ENCODE measurements around the gene CAPZA2.
A peak's percentile ranks its signal among the peaks of the same experiment; 100 is the strongest.
"Not testable (repeated sequence)": the region's sequence is repeated elsewhere in the genome, so short reads cannot be mapped to it uniquely, and the experiment has no call there.

The CAPZA2 gene

DNA sequence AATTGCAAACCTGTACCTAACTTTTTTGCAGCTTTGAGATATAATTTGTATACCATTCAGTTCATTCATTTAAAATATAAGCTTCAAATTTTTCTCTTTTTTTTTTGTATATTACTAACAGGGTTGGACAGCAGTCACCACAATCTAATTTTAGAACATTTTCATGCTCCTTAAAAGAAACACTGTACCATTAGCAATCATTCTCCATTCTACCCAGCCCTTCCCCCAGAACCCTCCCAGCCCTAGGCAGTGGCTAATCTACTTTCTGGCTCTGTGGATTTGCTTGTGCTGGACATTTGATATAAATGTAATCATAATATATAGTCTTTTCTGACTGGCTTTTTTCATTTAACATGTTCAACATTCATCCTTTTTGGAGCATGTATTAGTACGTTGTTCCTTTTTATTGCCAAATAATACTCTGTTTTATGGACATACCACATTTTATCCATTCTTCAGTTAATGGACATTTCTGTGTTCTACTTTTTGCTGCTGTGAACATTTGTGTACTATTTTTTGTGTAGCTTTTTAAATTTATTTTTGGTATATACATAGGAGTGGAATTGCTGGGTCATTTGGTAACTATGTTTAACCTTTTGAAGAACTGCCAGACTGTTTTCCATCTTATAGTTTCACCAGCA, 50.0 kb downstream of the CAPZA2 start:
- Histone ChIP-seq H3K4me3 (ENCODE audit: low read length in 2 of 2) (no peak overlapping the region), H3K9ac (ENCODE audit: low read length in 2 of 2) (no peak overlapping the region), H3K27me3 (ENCODE audit: control insufficient read depth in 1 of 2, insufficient read depth in 2 of 2, low read length in 2 of 2) (no peaks in the 10 kb centered on the region), H3K4me1 (ENCODE audit: control insufficient read depth, insufficient read depth, low read length) (no peaks in the 10 kb centered on the region), H3K9me3 (ENCODE audit: control insufficient read depth in 2 of 2, low read length in 2 of 2) (no peaks in the 10 kb centered on the region), H3K27ac (ENCODE audit: low read length) (no peak overlapping the region), H3K36me3 (ENCODE audit: control insufficient read depth in 2 of 2, insufficient read depth in 2 of 2, low read length in 2 of 2) (peaks cover 28 to 31% of the 10 kb centered on the region in 2 donors)

DNA sequence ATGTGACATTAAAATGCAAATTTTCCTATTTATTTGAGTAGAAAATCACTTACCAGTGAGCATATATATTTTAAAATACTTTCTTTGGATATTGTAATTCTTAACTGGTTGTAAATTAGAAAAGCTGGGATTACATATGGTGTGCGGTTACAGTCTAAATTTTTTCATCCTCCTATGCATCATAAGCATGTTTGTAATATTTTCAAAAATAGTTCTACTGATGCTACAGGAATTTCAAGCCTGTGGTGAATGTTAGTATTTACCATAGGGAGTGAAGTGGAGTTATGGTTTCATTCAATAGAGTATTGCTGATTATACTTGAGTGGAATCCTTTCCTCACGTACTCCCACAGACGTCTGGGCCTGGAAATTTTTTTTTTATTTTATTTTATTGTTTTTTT, 56.3 kb downstream of the CAPZA2 start:
- Histone ChIP-seq H3K9ac (ENCODE audit: low read length in 2 of 2) (no peak overlapping the region), H3K27me3 (ENCODE audit: control insufficient read depth in 1 of 2, insufficient read depth in 2 of 2, low read length in 2 of 2) (no peaks in the 10 kb centered on the region), H3K36me3 (ENCODE audit: control insufficient read depth in 2 of 2, insufficient read depth in 2 of 2, low read length in 2 of 2) (peaks cover 24% of the 10 kb centered on the region in 2 donors), H3K27ac (ENCODE audit: low read length) (no peak overlapping the region), H3K9me3 (ENCODE audit: control insufficient read depth in 2 of 2, low read length in 2 of 2) (no peaks in the 10 kb centered on the region), H3K4me1 (ENCODE audit: control insufficient read depth, insufficient read depth, low read length) (no peaks in the 10 kb centered on the region), H3K4me3 (ENCODE audit: low read length in 2 of 2) (no peak overlapping the region)

DNA sequence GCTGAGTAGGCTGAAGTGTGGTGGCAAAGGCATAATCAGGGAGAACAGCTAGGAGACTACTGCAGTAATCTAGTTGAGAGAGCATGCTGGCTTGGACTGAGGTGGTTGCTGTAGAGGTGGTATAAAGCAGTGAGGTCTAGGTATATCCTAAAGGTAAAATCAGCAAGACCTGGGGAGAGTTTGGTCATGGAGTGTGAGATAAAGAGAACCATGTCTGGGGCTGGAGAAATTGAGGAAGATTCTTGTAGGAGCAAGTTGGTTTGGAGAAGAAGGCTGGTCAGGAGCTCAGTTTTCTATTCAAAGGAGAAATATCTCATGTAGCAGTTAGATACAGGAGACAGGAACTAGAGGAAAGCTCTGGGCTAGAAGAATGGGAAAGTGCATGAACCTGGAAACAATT, 58.0 kb downstream of the CAPZA2 start:
- Histone ChIP-seq H3K27me3 (ENCODE audit: control insufficient read depth in 1 of 2, insufficient read depth in 2 of 2, low read length in 2 of 2) (no peaks in the 10 kb centered on the region), H3K27ac (ENCODE audit: low read length) (no peak overlapping the region), H3K4me3 (ENCODE audit: low read length in 2 of 2) (no peak overlapping the region), H3K36me3 (ENCODE audit: control insufficient read depth in 2 of 2, insufficient read depth in 2 of 2, low read length in 2 of 2) (peaks cover 18 to 19% of the 10 kb centered on the region in 2 donors), H3K4me1 (ENCODE audit: control insufficient read depth, insufficient read depth, low read length) (no peaks in the 10 kb centered on the region), H3K9ac (ENCODE audit: low read length in 2 of 2) (no peak overlapping the region), H3K9me3 (ENCODE audit: control insufficient read depth in 2 of 2, low read length in 2 of 2) (no peaks in the 10 kb centered on the region)

DNA sequence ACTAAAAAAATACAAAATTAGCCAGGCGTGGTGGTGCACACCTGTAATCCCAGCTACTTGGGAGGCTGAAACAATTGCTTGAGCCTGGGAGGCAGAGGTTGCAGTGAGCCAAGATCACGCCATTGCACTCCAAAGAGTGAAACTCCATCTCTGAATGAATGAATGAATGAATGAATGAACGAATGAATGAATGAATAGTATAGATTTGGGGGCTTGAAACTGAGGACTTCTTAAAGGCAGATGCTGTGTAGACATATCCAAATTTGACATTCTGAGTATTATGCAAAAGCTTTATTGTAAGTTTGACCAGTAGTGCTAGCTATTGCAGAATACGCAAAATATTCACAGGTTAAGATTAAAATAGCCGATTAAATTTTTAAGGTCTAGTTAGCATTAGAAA, 60.2 kb downstream of the CAPZA2 start:
- peaks cover 9 to 11% of the 10 kb centered on the region in 2 donors for H3K36me3 ChIP-seq (ENCODE audit: control insufficient read depth in 2 of 2, insufficient read depth in 2 of 2, low read length in 2 of 2)
- no peaks in the 10 kb centered on the region for H3K4me1 ChIP-seq (ENCODE audit: control insufficient read depth, insufficient read depth, low read length)
- no peak overlapping the region for H3K27ac ChIP-seq (ENCODE audit: low read length)
- no peaks in the 10 kb centered on the region for H3K27me3 ChIP-seq (ENCODE audit: control insufficient read depth in 1 of 2, insufficient read depth in 2 of 2, low read length in 2 of 2)
- H3K4me3 ChIP-seq (ENCODE audit: low read length in 2 of 2), result no peak overlapping the region
- no peak overlapping the region for H3K9ac ChIP-seq (ENCODE audit: low read length in 2 of 2)
- H3K9me3 ChIP-seq (ENCODE audit: control insufficient read depth in 2 of 2, low read length in 2 of 2), result no peaks in the 10 kb centered on the region

DNA sequence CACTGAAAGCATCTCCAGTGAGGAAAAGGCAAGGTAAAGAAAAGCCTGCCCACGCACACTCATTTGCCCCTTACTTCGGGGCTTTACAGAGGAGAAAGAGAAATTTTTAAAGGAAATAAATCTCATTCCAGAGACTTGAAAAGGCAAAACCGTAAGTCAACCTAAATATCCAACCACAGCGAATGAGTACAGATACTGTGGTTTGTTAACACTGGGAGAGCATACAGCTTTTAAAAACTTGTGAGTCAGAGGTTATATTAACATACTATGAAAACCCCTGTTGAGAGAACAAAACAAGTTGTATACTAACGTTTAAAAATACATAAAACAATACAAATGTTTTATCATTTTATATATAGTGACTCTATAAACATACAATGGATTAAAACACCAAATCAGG, 62.4 kb downstream of the CAPZA2 start:
- H3K27ac ChIP-seq (ENCODE audit: low read length), result no peak overlapping the region
- H3K4me3 ChIP-seq (ENCODE audit: low read length in 2 of 2), result no peak overlapping the region
- peaks cover 0 to 4% of the 10 kb centered on the region in 2 donors for H3K36me3 ChIP-seq (ENCODE audit: control insufficient read depth in 2 of 2, insufficient read depth in 2 of 2, low read length in 2 of 2)
- H3K9ac ChIP-seq (ENCODE audit: low read length in 2 of 2), result no peak overlapping the region
- no peaks in the 10 kb centered on the region for H3K27me3 ChIP-seq (ENCODE audit: control insufficient read depth in 1 of 2, insufficient read depth in 2 of 2, low read length in 2 of 2)
- no peaks in the 10 kb centered on the region for H3K9me3 ChIP-seq (ENCODE audit: control insufficient read depth in 2 of 2, low read length in 2 of 2)
- no peaks in the 10 kb centered on the region for H3K4me1 ChIP-seq (ENCODE audit: control insufficient read depth, insufficient read depth, low read length)

DNA sequence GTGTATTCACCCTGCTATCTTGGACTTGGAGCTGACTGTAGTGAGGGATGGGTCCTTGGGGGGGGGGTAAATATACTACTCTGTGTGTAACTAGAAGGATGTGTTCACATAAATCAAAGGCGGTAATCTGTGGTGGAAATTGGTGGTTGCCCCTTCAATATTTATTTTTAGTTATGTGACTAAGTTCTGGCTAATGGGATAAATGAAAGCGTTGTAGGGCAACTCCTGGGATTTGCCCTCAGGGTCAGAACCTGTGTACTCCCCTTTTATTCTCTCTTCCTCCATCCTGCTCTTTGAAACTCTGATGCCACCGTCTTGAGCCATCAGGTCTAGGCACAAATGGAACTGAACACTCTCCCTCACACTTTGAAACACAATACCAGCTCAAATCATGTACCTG, 66.6 kb downstream of the CAPZA2 start:
- H3K9me3 ChIP-seq (ENCODE audit: control insufficient read depth in 2 of 2, low read length in 2 of 2), result no peaks in the 10 kb centered on the region
- H3K4me3 ChIP-seq (ENCODE audit: low read length in 2 of 2), result no peak overlapping the region

DNA sequence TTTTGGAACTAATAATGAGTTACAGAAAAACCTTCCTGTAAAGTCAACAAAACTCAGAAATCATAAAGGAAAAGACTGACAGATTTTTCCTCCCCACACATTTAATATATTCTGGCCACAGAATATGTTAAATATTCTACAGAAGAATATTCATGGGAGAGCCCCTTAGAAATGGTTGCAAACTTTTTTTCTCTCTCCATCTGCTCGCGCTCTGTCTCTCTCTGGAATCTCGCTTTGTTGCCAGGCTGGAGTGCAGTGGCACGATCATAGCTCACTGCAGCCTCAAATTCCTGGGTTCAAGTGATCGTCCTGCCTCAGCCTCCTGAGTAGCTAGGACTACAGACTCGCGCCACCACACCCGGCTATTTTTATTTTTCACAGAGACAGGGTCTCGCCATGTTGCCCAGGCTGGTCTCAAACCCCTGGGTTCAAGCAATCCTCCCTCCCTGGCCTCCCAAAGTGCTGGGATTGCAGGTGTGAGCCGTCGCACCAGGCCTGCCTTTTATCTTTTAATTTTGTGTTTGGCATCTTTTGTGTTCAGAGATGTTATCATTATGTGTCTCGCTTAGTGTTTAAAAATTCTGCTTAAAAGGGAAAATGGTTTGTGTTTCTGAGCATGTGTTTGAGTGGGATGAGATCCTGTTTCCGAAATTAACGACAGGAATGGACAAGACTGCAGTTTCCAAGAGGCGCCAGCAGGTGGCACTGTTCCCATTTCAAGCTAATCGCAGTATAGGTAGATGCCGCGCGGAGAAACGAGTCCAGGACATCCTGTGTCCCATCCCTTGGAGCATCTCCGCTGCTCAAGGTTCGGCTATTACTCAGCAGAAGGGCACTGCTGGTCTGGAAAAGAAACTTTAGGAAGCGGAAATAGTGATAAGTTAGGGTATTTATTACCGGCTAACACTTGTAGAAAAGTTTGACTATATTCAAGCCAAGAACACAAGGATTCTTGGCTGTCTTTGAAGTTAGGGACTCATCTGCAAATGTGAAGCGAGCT, 67.8 kb downstream of the CAPZA2 start:
- no peaks in the 10 kb centered on the region for H3K27me3 ChIP-seq (ENCODE audit: control insufficient read depth in 1 of 2, insufficient read depth in 2 of 2, low read length in 2 of 2)
- H3K9ac ChIP-seq (ENCODE audit: low read length in 2 of 2), result no peak overlapping the region
- H3K4me3 ChIP-seq (ENCODE audit: low read length in 2 of 2), result peak overlapping the region in 1 of 2 donors; percentile 30
- H3K36me3 ChIP-seq (ENCODE audit: control insufficient read depth in 2 of 2, insufficient read depth in 2 of 2, low read length in 2 of 2), result no peaks in the 10 kb centered on the region
- H3K4me1 ChIP-seq (ENCODE audit: control insufficient read depth, insufficient read depth, low read length), result no peaks in the 10 kb centered on the region
- H3K9me3 ChIP-seq (ENCODE audit: control insufficient read depth in 2 of 2, low read length in 2 of 2), result no peaks in the 10 kb centered on the region
- H3K27ac ChIP-seq (ENCODE audit: low read length), result no peak overlapping the region

More for the DNA sequence above, 66.6 kb downstream of the CAPZA2 start:
- Histone ChIP-seq H3K4me1 (ENCODE audit: control insufficient read depth, insufficient read depth, low read length) (no peaks in the 10 kb centered on the region), H3K27me3 (ENCODE audit: control insufficient read depth in 1 of 2, insufficient read depth in 2 of 2, low read length in 2 of 2) (no peaks in the 10 kb centered on the region), H3K36me3 (ENCODE audit: control insufficient read depth in 2 of 2, insufficient read depth in 2 of 2, low read length in 2 of 2) (no peaks in the 10 kb centered on the region), H3K27ac (ENCODE audit: low read length) (no peak overlapping the region), H3K9ac (ENCODE audit: low read length in 2 of 2) (no peak overlapping the region)

DNA sequence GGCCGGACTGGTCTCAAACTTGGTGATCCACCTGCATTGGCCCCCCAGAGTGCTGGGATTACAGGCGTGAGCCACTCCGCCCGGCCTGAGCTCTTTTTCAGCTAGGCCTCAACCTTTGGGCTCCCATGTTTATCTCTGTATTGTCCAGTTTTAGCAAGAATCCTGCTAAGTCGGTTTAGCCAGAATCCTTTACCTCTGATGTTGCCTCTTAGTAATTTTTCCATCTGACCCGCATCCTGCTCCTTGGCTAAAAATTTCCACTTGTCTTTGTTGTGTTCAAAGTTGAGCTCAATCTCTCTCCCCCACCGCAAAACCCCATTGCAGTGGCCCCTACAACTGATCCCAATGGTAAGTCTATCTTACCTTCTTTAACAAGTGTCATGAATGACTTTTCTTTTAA, 70.2 kb downstream of the CAPZA2 start:
- no peak overlapping the region for H3K4me3 ChIP-seq (ENCODE audit: low read length in 2 of 2)
- no peaks in the 10 kb centered on the region for H3K9me3 ChIP-seq (ENCODE audit: control insufficient read depth in 2 of 2, low read length in 2 of 2)
- H3K9ac ChIP-seq (ENCODE audit: low read length in 2 of 2), result no peak overlapping the region
- H3K4me1 ChIP-seq (ENCODE audit: control insufficient read depth, insufficient read depth, low read length), result no peaks in the 10 kb centered on the region
- peaks cover 0 to 2% of the 10 kb centered on the region in 2 donors for H3K27me3 ChIP-seq (ENCODE audit: control insufficient read depth in 1 of 2, insufficient read depth in 2 of 2, low read length in 2 of 2)
- H3K27ac ChIP-seq (ENCODE audit: low read length), result no peak overlapping the region
- H3K36me3 ChIP-seq (ENCODE audit: control insufficient read depth in 2 of 2, insufficient read depth in 2 of 2, low read length in 2 of 2), result no peaks in the 10 kb centered on the region

DNA sequence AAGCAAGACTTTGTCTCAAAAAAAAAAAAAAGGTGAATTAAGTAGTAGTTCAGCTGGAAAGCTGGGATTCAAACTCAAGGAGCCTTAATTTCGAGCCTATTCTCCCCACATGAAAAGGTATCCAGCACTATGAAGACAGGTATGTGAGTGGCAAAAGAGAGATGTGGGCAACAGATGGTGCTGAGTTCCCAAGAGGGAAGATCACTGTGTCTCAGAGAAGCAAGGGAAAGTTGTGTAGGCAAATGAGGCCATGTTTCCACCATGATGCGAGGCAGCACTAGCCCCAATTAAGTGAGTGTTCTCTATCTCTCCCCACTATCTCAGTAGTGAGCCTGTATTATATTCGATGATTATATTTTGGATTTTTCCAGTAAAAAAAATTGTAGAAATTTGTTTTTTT, 71.1 kb downstream of the CAPZA2 start:
- Histone ChIP-seq H3K9me3 (ENCODE audit: control insufficient read depth in 2 of 2, low read length in 2 of 2) (no peaks in the 10 kb centered on the region), H3K4me3 (ENCODE audit: low read length in 2 of 2) (no peak overlapping the region), H3K9ac (ENCODE audit: low read length in 2 of 2) (no peak overlapping the region), H3K36me3 (ENCODE audit: control insufficient read depth in 2 of 2, insufficient read depth in 2 of 2, low read length in 2 of 2) (no peaks in the 10 kb centered on the region), H3K27ac (ENCODE audit: low read length) (no peak overlapping the region), H3K4me1 (ENCODE audit: control insufficient read depth, insufficient read depth, low read length) (no peaks in the 10 kb centered on the region), H3K27me3 (ENCODE audit: control insufficient read depth in 1 of 2, insufficient read depth in 2 of 2, low read length in 2 of 2) (peaks cover 0 to 2% of the 10 kb centered on the region in 2 donors)

DNA sequence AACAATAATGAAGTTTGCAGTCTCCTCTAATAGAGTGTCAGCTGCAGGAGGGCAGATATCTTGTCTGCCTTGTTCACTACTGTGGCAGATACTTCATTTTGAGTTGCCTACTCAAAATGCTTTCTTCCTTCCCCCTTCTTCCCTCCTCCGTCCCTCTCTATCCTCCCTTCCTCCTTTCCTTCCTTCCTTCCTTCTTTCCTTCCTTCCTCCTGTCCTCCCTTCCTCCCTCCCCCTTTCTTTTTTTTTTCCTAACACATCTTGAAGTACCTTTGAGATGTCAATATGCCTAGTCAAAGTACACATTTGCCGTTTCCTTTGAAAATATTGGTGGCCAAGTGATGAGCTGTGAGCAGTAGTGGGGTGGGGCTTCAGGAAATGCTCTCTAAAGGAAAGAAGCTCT, 72.2 kb downstream of the CAPZA2 start:
- Histone ChIP-seq H3K4me3 (ENCODE audit: low read length in 2 of 2) (no peak overlapping the region), H3K9me3 (ENCODE audit: control insufficient read depth in 2 of 2, low read length in 2 of 2) (no peaks in the 10 kb centered on the region), H3K27ac (ENCODE audit: low read length) (no peak overlapping the region), H3K36me3 (ENCODE audit: control insufficient read depth in 2 of 2, insufficient read depth in 2 of 2, low read length in 2 of 2) (no peaks in the 10 kb centered on the region), H3K9ac (ENCODE audit: low read length in 2 of 2) (no peak overlapping the region), H3K4me1 (ENCODE audit: control insufficient read depth, insufficient read depth, low read length) (no peaks in the 10 kb centered on the region), H3K27me3 (ENCODE audit: control insufficient read depth in 1 of 2, insufficient read depth in 2 of 2, low read length in 2 of 2) (peaks cover 0 to 2% of the 10 kb centered on the region in 2 donors)

DNA sequence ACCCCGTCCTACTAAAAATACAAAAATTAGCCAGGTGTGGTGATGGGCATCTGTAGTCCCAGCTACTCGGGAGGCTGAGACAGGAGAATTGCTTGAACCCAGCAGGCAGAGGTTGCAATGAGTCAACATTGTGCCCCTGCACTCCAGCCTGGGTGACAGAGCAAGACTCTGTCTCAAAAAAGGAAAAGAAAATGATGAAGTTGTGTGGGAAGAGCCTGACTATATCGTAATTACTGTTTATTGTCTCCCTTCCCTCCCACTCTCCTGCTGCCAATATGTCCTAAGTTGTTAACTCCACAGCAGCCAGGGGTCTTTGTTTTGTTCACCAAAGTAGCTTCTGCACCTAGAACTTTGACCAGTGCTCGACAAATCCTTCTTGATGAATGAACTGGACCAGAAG, 74.5 kb downstream of the CAPZA2 start:
- H3K9me3 ChIP-seq (ENCODE audit: control insufficient read depth in 2 of 2, low read length in 2 of 2); H3K36me3 ChIP-seq (ENCODE audit: control insufficient read depth in 2 of 2, insufficient read depth in 2 of 2, low read length in 2 of 2); H3K27ac ChIP-seq (ENCODE audit: low read length); H3K4me1 ChIP-seq (ENCODE audit: control insufficient read depth, insufficient read depth, low read length); H3K9ac ChIP-seq (ENCODE audit: low read length in 2 of 2); H3K4me3 ChIP-seq (ENCODE audit: low read length in 2 of 2); H3K27me3 ChIP-seq (ENCODE audit: control insufficient read depth in 1 of 2, insufficient read depth in 2 of 2, low read length in 2 of 2): not testable (repeated sequence)
